Measurements from ENCODE around the gene BIRC6. TPM values are rescaled to one million over a fixed set of nuclear protein-coding genes. Genes with fewer than 3 reads are reported as not detected.

Gene BIRC6
- total and polyA plus RNA-seq, 2 of the 4 experiments (the other 2 are of a cell fraction): 26.5 to 316 TPM

DNA sequence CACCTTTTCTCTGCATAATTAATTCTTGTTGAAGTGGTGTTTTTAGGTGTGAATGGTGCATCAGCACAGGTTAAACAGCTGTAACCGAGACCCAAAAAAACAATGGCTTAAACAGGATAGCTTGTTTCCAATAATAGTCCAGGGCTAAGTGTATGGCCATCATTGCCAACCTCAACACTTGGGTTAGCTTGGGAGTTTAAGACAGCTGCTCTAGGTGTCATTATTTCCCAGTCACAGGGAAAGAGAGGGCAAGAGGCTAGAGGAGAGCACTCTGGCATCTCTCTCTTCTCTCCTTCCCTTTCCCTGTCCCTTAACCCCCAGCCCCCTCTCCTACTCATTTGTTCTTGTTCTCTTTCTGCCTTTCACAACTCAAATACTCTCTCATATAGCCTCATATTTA, 21.1 kb downstream of the BIRC6 start:
- Histone ChIP-seq H3K4me1 (ENCODE audit: control insufficient read depth, insufficient read depth, low read length) (peaks cover 5% of the 10 kb centered on the region; the same call in 1 of the 2 replicates), H3K4ac (ENCODE audit: low read depth, low read length) (no peak overlapping the region), H2AFZ (replicated peaks; ENCODE audit: low read length, poor library complexity) (no peak overlapping the region), H4K91ac (ENCODE audit: insufficient read depth, low read depth, low read length) (no peak overlapping the region), H3K36me3 (ENCODE audit: control insufficient read depth, insufficient read depth, low read length) (peaks cover 16% of the 10 kb centered on the region), H3K23ac (ENCODE audit: low read depth, low read length) (no peak overlapping the region), H3K4me3 (ENCODE audit: insufficient read depth, low read depth, low read length) (no peak overlapping the region), H3K9ac (ENCODE audit: low read depth, low read length) (no peak overlapping the region), H3K79me1 (ENCODE audit: low read depth in 1 of 2, low read length in 2 of 2) (peaks cover 8 to 51% of the 10 kb centered on the region in 2 experiments), H3K4me2 (ENCODE audit: low read depth, low read length) (no peak overlapping the region), H3K27ac (ENCODE audit: insufficient read depth, low read length) (no peak overlapping the region), H4K20me1 (ENCODE audit: insufficient read depth, low read length) (peaks cover 50% of the 10 kb centered on the region), H2AK5ac (ENCODE audit: low read depth, low read length) (no peak overlapping the region), H3K14ac (replicated peaks; ENCODE audit: low read depth, low read length) (no peak overlapping the region), H2BK20ac (ENCODE audit: low read depth, low read length) (no peak overlapping the region), H4K5ac (ENCODE audit: low read depth, low read length) (no peak overlapping the region), H2BK15ac (ENCODE audit: low read depth, low read length) (no peak overlapping the region), H3K18ac (ENCODE audit: low read depth, low read length) (no peak overlapping the region), H4K8ac (ENCODE audit: low read depth in 2 of 2, low read length in 2 of 2) (no peak overlapping the region), H3K56ac (ENCODE audit: extremely low read depth, insufficient read depth, low read length) (no peak overlapping the region), H2BK5ac (ENCODE audit: low read depth, low read length, poor library complexity, severe bottlenecking) (peak overlapping the region; percentile 1), H3K27me3 (ENCODE audit: control insufficient read depth, insufficient read depth, low read length) (no peaks in the 10 kb centered on the region), H3K9me1 (ENCODE audit: insufficient read depth, low read length) (no peaks in the 10 kb centered on the region; the same call in 1 of the 2 replicates), H2BK120ac (ENCODE audit: low read depth, low read length) (no peak overlapping the region), H2AK9ac (replicated peaks; ENCODE audit: low read depth, low read length, poor library complexity) (no peak overlapping the region), H3K9me3 (ENCODE audit: control insufficient read depth, insufficient read depth, low read length) (no peaks in the 10 kb centered on the region)
- ChIA-PET POLR2A (ENCODE audit: unreplicated experiment) (no interaction called here), CTCF (no interaction called here)
- BruUV-seq (replicated peaks): no TSS peak
- in situ Hi-C loops (cut with MboI; ENCODE audit: low sequenced_read_pairs): no loop called here
- TF ChIP-seq RFX5 (IDR thresholded peaks at IDR 0.05; ENCODE audit: low read depth, low read length) (no peak), CHD1 (IDR thresholded peaks at IDR 0.05; ENCODE audit: low read depth, low read length) (no peak), BHLHE40 (IDR thresholded peaks at IDR 0.05; ENCODE audit: low read depth, low read length) (no peak), FOS (IDR thresholded peaks at IDR 0.05; ENCODE audit: low read depth, low read length) (no peak), CTCF (conservative IDR thresholded peaks at IDR 0.05; ENCODE audit: low read depth, low read length) (no peak), MXI1 (IDR thresholded peaks at IDR 0.05; ENCODE audit: borderline replicate concordance, low read depth, low read length) (no peak), USF2 (IDR thresholded peaks at IDR 0.05; ENCODE audit: low read depth, low read length) (no peak), POLR2A (IDR thresholded peaks at IDR 0.05; ENCODE audit: low read depth, low read length) (no peak), ELK1 (IDR thresholded peaks at IDR 0.05; ENCODE audit: borderline replicate concordance, low read depth, low read length) (no peak), CEBPB (IDR thresholded peaks at IDR 0.05; ENCODE audit: low read depth, low read length) (no peak), RCOR1 (IDR thresholded peaks at IDR 0.05; ENCODE audit: insufficient replicate concordance, low read length) (no peak), MAZ (IDR thresholded peaks at IDR 0.05; ENCODE audit: borderline replicate concordance, low read depth, low read length) (no peak), NFE2L2 (IDR thresholded peaks at IDR 0.05; ENCODE audit: low read depth, low read length) (no peak), MAFK (IDR thresholded peaks at IDR 0.05; ENCODE audit: low read depth, low read length) (no peak), SMC3 (IDR thresholded peaks at IDR 0.05; ENCODE audit: low read depth, low read length) (no peak)
- intact Hi-C loops (cut with micrococcal nuclease): no loop called here
- no peak for DNase-seq
- dilution Hi-C loops (cut with HindIII; ENCODE audit: low sequenced_read_pairs, unreplicated experiment): no loop called here
- ATAC-seq (ENCODE audit: low read depth): no peak
- no CpG with 5 or more reads among the region's 1 CpG for WGBS, 2 experiments (ENCODE audit: extremely low coverage in 2 of 2, insufficient read length in 1 of 2)
